Upper lobe of left lung (tissue), 6 donors: Measurements from ENCODE around the gene MAD1L1. TPM values are rescaled to one million over a fixed set of nuclear protein-coding genes. Genes with fewer than 3 reads are reported as not detected.

Source experiments
- ATAC-seq, 2 donors: fragments of 200-7000 bp; cut with Tn5 transposase; one replicate each; pipeline ENCODE4 v1.9.1; 2022; ENCODE audit warnings: mild to moderate bottlenecking in 2 of 2, moderate library complexity in 2 of 2; ENCODE audit not compliant: low FRiP score in 2 of 2
- DNase-seq, 2 donors: peaks; one replicate each; pipeline ENCODE4 v3.0.0-alpha.2; 2019 to 2020
- H3K27ac ChIP-seq, 4 donors: fragments of 200-600 bp; sonication (generic); one replicate each; pipeline ENCODE4 v1.5.1; 2016 to 2019
- H3K27me3 ChIP-seq, 4 donors: fragments of 200-600 bp; sonication (generic); one replicate each; pipeline ENCODE4 v1.5.1; 2017 to 2019
- H3K36me3 ChIP-seq, 4 donors: fragments of 200-600 bp; sonication (generic); one replicate each; pipeline ENCODE4 v1.5.1; 2016 to 2019
- H3K4me1 ChIP-seq, 4 donors: fragments of 200-600 bp; sonication (generic); one replicate each; pipeline ENCODE4 v1.5.1; 2018 to 2019
- H3K4me3 ChIP-seq, 4 donors: fragments of 200-600 bp; sonication (generic); one replicate each; pipeline ENCODE4 v1.5.1; 2017 to 2019; ENCODE audit warnings: mild to moderate bottlenecking in 2 of 4, moderate library complexity in 1 of 4
- H3K9me3 ChIP-seq, 4 donors: fragments of 200-600 bp; sonication (generic); one replicate each; pipeline ENCODE4 v1.5.1; 2018 to 2019
- EP300 ChIP-seq, 4 donors: sonication (generic); formaldehyde crosslinking; IDR thresholded peaks; one replicate each; pipeline ENCODE4 v1.5.1; 2017; ENCODE audit warnings: antibody characterized with exemption in 4 of 4, control low read depth in 2 of 4
- POLR2A ChIP-seq, 4 donors: fragments of 450-650 bp; IDR thresholded peaks; one replicate each; pipeline ENCODE4 v1.5.1; 2016 to 2017; ENCODE audit warnings: antibody characterized with exemption in 4 of 4, mild to moderate bottlenecking in 2 of 4
- POLR2AphosphoS5 ChIP-seq, 2 donors: sonication (generic); formaldehyde crosslinking; IDR thresholded peaks; one replicate each; pipeline ENCODE4 v1.5.1; 2017; ENCODE audit warnings: antibody characterized with exemption in 2 of 2
- WGBS, 2 donors: methylation state at CpG; one replicate each; pipeline ENCODE4 v1.1.5; 2017 to 2018; 5-methylcytosine and 5-hydroxymethylcytosine counted together
- total RNA-seq, 6 donors: library from RNA; depleted of rRNA in 4 of 6; stranded (reverse); fragments of >200 nt in 4 of 6; gene quantifications; one replicate each; pipeline versions ENCODE4 v1.1.0 to v1.2.1, GENCODE V29; 2016 to 2021
- TF ChIP-seq, protein P1 (sequence below), 6 experiments: fragments of 450-650 bp in 4 of 6; fragments of 200-600 bp in 2 of 6; sonication (generic) in 2 of 6; IDR thresholded peaks; one replicate each; pipeline ENCODE4 v1.5.1; 2016 to 2019; ENCODE audit warnings: antibody characterized with exemption in 6 of 6
- donor health status: DM: no; HTN: no; CAD: no; lungs with moderate emphysema.
- donor health status: DM: no; HTN: yes; CAD: no; lungs with severe emphysema.

MAD1L1 gene
- total RNA-seq, 6 donors from 2014 or later, result 40.6 to 364 (median 65.6) TPM

GRCh38 chr7:2159176-2159520 lies 73.6 kb downstream of the MAD1L1 start:
- ATAC-seq (peak in 1 of 2 donors; percentile 3), DNase-seq (no peak)
- H3K4me1 ChIP-seq, result peaks cover 10 to 34% (median 22%) of the 10 kb centered on the region in 4 donors
- H3K27ac ChIP-seq, result peak overlapping the region in 1 of 4 donors; percentile 69
- H3K27me3 ChIP-seq, result no peaks in the 10 kb centered on the region
- TF ChIP-seq, protein P1, sequence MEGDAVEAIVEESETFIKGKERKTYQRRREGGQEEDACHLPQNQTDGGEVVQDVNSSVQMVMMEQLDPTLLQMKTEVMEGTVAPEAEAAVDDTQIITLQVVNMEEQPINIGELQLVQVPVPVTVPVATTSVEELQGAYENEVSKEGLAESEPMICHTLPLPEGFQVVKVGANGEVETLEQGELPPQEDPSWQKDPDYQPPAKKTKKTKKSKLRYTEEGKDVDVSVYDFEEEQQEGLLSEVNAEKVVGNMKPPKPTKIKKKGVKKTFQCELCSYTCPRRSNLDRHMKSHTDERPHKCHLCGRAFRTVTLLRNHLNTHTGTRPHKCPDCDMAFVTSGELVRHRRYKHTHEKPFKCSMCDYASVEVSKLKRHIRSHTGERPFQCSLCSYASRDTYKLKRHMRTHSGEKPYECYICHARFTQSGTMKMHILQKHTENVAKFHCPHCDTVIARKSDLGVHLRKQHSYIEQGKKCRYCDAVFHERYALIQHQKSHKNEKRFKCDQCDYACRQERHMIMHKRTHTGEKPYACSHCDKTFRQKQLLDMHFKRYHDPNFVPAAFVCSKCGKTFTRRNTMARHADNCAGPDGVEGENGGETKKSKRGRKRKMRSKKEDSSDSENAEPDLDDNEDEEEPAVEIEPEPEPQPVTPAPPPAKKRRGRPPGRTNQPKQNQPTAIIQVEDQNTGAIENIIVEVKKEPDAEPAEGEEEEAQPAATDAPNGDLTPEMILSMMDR (IDR thresholded peaks at IDR 0.05), result no peak
- TF ChIP-seq POLR2AphosphoS5 (IDR thresholded peaks at IDR 0.05) (no peak), POLR2A (IDR thresholded peaks at IDR 0.05) (no peak), EP300 (IDR thresholded peaks at IDR 0.05) (no peak)
- H3K4me3 ChIP-seq, result no peak overlapping the region
- WGBS, 2 donors, result 88 to 90% methylated on average over 8 of the region's 8 CpGs
- H3K9me3 ChIP-seq, result no peaks in the 10 kb centered on the region
- H3K36me3 ChIP-seq, result no peaks in the 10 kb centered on the region

- H3K9me3 ChIP-seq, result no peaks in the 10 kb centered on the region
- ATAC-seq (peak in 1 of 2 donors; percentile 2), DNase-seq (no peak)
- peak overlapping the region in 3 of 4 donors; percentile 57 to 75 (median 69) for H3K27ac ChIP-seq
- 86 to 87% methylated on average over 11 to 13 of the region's 13 CpGs for WGBS, 2 donors
- TF ChIP-seq EP300 (IDR thresholded peaks at IDR 0.05) (no peak), POLR2AphosphoS5 (IDR thresholded peaks at IDR 0.05) (no peak), POLR2A (IDR thresholded peaks at IDR 0.05) (no peak)
- TF ChIP-seq, protein P1 (IDR thresholded peaks at IDR 0.05), result no peak
- H3K4me1 ChIP-seq, result peaks cover 10 to 34% (median 22%) of the 10 kb centered on the region in 4 donors
- no peaks in the 10 kb centered on the region for H3K27me3 ChIP-seq
- H3K4me3 ChIP-seq, result no peak overlapping the region
- no peaks in the 10 kb centered on the region for H3K36me3 ChIP-seq
These were observed 74.2 kb downstream of the MAD1L1 start for GRCh38 chr7:2158331-2159175.

DNA sequence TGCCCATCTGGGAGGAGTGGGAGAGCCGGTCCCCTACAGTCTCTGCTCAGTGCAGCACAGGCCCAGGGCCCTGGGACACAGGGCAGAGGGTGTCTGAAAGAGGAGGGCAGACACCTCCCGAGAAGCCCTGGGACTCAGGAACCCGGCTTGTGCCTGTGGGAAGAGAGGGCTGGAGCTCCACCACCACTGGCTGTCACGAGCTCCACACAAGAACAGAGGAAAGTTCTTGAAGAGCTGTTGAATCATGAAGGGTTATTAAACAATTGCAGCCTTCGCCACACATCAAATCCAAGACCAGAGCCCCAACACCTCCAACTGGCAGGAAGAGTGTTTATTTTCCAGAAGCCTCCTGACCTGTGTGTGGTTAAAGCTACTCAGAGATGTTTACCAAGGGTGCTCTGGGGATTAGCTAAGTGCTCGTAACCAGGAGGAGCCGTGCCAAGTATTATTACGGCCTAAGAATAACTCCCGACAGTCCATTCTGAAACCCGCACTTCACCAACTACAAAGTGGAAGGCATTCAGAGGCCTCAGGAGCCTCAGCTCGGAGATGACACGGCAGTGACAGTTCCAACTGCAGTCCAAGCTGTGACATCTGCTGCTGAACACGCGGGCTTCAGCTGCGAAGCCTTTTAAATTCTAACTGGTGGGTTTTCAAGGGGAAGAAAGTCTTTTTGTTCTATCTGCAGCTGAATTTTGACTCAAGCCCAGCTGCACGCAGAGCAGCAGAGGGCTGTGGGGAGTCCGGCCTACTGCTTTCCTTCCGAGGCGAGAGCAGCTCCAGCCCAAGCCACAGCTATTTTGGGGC lies 75.1 kb downstream of the MAD1L1 start:
- H3K4me1 ChIP-seq, result peaks cover 10 to 34% (median 21%) of the 10 kb centered on the region in 4 donors
- TF ChIP-seq, protein P1 (IDR thresholded peaks at IDR 0.05), result no peak
- peak in 1 of 2 donors; percentile 70 for TF ChIP-seq POLR2AphosphoS5 (IDR thresholded peaks at IDR 0.05)
- TF ChIP-seq EP300 (IDR thresholded peaks at IDR 0.05), result peak in 2 of 4 donors; percentile 71 to 90
- peak in 1 of 4 donors; percentile 30 for TF ChIP-seq POLR2A (IDR thresholded peaks at IDR 0.05)
- ATAC-seq (peak; percentile 84 to 94), DNase-seq (peak in 1 of 2 donors; percentile 84)
- no peaks in the 10 kb centered on the region for H3K27me3 ChIP-seq
- no peaks in the 10 kb centered on the region for H3K9me3 ChIP-seq
- 44 to 54% methylated on average over 11 to 19 of the region's 19 CpGs for WGBS, 2 donors
- no peaks in the 10 kb centered on the region for H3K36me3 ChIP-seq
- H3K27ac ChIP-seq, result peak overlapping the region in 3 of 4 donors; percentile 57 to 75 (median 75)
- H3K4me3 ChIP-seq, result no peak overlapping the region

DNA sequence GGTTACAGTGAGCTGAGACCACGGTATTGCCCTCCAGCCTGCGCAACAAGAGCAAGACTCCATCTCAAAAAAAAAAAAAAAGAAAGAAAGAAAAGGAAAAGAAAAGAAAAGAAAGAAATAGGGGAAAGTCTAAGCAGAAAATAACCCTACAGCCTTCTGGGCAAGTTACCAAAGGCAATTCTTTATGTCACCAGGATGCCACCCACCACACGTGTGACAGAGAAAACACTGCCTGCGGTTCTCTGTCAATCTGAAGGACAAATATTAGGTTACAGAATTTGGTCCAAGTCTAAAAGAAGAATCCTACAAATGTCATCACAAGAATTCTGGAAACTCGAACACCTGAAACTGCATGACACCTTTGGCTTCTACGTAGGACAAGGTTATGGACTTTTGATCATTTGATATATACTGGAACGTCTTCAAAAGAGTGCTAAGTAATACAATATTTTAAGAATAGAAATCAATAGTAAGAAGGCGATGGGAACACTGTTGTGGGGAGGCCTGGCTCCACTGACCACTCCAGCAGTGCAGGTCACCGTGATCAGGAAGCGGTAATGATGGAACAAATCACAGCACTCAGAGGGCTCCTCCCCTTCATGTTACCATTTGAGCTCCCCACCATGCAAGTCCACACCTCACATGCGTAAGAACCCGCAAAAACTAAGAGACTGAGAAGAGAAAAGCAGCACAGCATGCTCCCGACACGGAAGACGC lies 75.8 kb downstream of the MAD1L1 start:
- no peak for DNase-seq
- Histone ChIP-seq H3K4me1 (peaks cover 10 to 34% (median 21%) of the 10 kb centered on the region in 4 donors), H3K9me3 (no peaks in the 10 kb centered on the region), H3K36me3 (no peaks in the 10 kb centered on the region), H3K27ac (peak overlapping the region in 2 of 4 donors; percentile 75), H3K4me3 (no peak overlapping the region), H3K27me3 (no peaks in the 10 kb centered on the region)
- TF ChIP-seq EP300 (IDR thresholded peaks at IDR 0.05) (no peak), POLR2A (IDR thresholded peaks at IDR 0.05) (no peak), POLR2AphosphoS5 (IDR thresholded peaks at IDR 0.05) (no peak)
- TF ChIP-seq, protein P1 (IDR thresholded peaks at IDR 0.05), result no peak
- ATAC-seq, result peak in 1 of 2 donors; percentile 21
- WGBS, 2 donors, result 77 to 84% methylated on average over 15 of the region's 15 CpGs
